Glomerular visceral epithelial cell (primary cell): ENCODE results near the gene NLRP6.
"Not testable (repeated sequence)": the region's sequence is repeated elsewhere in the genome, so short reads cannot be mapped to it uniquely, and the experiment has no call there.

Experiments
- DNase-seq: peaks from one replicate; pipeline ENCODE4 v3.0.0-alpha.2; 2016; ENCODE audit errors: extremely low spot score

Gene NLRP6

DNA sequence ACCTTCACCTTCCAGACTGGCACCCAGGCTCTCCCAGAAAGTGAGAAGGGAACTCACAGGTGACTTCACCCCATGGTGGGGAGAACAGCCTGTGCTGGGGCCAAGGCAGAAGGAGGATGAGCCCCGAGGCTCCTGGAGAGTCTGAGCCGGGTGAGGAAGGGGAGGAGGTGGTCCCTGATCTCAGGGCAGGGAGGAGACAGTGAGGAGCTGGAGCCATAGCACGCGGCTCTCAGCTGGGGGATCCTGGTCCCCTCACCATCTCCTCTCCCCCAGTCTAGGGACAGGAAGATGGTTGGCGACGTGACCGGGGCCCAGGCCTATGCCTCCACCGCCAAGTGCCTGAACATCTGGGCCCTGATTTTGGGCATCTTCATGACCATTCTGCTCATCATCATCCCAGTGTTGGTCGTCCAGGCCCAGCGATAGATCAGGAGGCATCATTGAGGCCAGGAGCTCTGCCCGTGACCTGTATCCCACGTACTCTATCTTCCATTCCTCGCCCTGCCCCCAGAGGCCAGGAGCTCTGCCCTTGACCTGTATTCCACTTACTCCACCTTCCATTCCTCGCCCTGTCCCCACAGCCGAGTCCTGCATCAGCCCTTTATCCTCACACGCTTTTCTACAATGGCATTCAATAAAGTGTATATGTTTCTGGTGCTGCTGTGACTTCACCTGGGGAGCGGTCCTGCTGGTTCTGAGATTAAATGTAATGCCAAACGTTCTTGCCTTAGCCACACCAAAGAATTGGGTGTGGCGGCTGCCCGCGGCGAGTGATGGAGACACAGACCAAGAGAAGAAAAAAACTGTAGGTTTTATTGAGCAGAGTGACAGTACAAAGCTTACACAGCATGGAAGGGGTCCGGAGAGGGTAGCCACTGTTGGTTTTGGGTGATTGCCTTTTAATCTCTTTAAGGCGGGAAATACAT lies 30.8 kb downstream of the NLRP6 start:
- DNase-seq: not testable (repeated sequence)

DNA sequence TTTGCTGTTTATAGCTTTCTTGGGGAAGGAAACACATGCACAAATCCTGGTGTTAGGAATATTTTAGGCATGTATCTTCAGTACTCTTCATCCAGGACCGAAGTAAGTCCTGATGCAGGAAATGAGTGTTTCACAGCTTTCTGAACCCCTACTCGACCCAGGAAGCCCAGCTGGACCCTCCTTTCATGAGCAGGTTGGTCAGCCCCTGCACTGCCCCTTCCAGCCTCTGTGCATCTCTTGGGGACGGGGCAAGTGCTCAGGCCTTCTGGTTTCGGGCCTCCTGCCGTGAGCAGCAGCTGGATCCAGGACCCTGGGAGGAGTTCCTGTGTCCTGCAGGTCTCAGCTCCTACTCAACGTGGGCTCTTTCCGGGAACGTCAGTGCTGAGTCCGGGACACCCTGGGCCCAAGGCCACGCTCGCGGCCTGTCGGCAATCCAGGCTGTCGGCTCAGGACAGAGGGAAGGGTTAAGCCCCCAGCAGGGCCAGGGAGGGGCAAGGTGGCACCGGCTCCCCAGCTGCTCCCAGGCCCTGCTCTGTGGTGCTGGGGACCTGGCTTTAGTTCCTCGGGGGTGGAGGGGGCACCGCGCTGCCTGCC lies 31.9 kb downstream of the NLRP6 start:
- peak; percentile 17 for DNase-seq

DNA sequence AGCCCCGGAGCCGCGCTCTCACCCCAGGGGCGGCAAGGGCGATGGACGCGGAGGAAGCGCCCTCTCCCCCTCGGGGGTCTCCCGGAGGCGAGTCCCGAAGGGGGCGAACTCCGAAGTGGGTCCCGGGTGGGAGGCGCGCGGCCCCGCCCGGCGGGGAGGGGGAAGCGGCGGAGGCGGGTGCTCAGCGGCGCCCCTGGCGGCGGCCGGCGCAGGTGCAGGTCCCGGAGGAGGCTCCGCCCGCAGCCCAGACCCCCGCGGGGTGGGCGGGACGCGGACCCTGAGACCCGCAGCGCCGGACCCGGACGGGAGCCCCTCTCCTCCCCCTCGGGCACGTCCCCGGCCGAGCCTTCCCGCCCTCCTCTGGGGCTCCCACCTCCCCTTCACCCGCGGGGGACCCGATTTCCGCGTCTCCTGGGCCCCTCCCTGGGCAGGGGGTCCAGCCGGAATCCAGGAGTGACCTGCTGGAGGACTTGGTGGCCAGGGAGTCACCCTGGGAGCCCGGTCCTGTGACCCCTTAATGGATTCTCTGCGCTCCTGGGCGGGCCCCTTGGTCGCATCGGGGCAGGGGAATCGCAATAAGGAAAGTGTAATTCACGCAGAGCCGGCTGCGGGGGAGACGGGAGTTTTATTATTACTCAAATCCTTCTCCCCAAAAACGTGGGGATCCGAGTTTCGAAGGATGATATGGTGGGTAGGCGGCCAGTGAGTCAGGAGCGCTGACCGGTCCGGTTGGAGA lies 33.0 kb downstream of the NLRP6 start:
- not testable (repeated sequence) for DNase-seq

DNA sequence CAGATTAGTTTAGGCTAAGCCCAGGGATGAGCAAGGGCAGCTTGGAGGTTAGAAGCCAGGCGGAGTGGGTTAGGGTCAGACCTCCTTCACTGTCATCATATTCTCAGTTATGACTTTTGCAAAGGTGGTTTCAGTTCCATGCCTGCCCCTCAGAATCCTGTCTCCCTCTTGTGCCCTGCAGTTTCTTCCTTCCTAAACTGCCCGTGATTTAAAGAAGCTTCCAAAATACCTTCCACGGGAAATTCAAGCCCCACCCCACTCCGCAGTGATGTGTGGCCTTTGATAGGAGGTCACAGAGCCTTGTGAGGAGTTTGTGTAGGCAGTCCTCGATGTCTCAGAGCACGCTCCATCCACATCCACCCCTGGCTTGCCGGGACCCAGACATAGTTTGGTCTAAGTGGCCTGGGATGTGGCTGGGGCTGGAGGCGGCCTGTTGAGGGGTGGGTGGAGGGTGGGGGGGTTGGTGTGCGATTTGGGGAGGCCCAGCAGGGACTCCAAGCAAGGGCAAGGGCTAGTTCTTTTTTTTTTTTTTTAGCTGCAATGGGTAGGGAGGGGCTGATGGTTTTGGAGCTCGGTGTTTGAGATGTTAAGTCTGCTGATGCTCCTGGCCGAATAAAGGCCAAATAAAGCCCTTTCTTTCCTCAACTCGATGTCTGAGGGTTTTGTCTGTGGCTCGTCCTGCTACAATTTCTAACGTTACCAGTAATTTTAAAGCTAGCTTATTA lies 34.0 kb downstream of the NLRP6 start:
- no peak for DNase-seq

GRCh38 chr11:313304-313786 lies 35.1 kb downstream of the NLRP6 start:
- no peak for DNase-seq

- DNase-seq: peak; percentile 30
Observed at GRCh38 chr11:313787-314553, 35.8 kb downstream of the NLRP6 start, which contains the start of gene IFITM1. IFITM1 (plus strand) TSS chr11:314040; CDS start chr11:314171, 131 bp downstream.

- peak; percentile 21 for DNase-seq
Observed at GRCh38 chr11:314554-314875, 36.3 kb downstream of the NLRP6 start.

DNA sequence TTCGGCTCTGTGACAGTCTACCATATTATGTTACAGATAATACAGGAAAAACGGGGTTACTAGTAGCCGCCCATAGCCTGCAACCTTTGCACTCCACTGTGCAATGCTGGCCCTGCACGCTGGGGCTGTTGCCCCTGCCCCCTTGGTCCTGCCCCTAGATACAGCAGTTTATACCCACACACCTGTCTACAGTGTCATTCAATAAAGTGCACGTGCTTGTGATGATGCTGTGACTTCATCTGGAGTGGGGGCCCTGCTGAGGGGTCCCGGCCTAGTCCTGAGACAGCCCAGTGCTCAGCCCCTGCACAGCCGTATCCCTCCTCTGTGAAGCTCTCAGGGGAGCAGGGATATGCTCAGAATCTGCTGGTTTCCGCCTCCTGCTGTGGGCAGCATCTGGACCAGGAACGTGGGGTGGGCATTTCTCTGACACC lies 36.9 kb downstream of the NLRP6 start:
- DNase-seq: no peak

GRCh38 chr11:315516-315994 lies 37.3 kb downstream of the NLRP6 start:
- DNase-seq: no peak

DNA sequence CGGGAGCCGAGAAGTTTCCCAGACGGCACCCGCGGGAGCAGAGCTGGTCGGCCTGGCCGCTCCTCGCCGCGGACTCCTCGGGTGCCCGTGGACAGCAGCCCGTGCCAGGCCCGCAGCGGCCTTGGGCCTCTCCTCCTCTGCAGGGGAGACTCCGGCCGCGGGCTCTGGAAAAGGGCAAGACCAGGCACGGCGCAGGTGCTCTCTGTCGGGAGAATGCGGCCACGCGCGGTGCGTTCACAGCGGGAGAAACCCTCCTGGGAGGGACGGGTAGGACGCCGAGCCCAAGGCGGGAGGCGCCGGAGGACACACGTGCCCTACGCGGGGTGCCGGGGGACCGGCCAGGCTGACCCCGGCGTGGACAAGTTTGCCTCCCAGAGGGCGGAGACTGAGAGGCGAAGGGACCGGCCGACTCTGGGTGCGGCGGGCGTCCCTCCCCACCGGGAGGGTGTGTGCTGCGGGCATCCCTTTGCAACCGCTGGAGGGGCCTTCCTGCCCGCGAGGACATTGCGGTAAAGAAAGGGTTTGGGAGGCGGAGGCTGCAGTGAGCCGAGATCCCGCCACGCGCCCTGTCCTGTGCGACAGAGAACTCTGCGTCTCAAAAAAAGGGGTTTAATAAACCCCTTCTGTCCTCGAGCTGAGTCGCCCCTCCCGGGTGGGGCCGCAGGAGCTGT lies 38.0 kb downstream of the NLRP6 start:
- no peak for DNase-seq

- DNase-seq: no peak
Observed at GRCh38 chr11:316891-317301, 38.7 kb downstream of the NLRP6 start.

- not testable (repeated sequence) for DNase-seq
Observed at GRCh38 chr11:317668-318404, 39.6 kb downstream of the NLRP6 start.

GRCh38 chr11:318405-319120 lies 40.4 kb downstream of the NLRP6 start:
- not testable (repeated sequence) for DNase-seq

DNA sequence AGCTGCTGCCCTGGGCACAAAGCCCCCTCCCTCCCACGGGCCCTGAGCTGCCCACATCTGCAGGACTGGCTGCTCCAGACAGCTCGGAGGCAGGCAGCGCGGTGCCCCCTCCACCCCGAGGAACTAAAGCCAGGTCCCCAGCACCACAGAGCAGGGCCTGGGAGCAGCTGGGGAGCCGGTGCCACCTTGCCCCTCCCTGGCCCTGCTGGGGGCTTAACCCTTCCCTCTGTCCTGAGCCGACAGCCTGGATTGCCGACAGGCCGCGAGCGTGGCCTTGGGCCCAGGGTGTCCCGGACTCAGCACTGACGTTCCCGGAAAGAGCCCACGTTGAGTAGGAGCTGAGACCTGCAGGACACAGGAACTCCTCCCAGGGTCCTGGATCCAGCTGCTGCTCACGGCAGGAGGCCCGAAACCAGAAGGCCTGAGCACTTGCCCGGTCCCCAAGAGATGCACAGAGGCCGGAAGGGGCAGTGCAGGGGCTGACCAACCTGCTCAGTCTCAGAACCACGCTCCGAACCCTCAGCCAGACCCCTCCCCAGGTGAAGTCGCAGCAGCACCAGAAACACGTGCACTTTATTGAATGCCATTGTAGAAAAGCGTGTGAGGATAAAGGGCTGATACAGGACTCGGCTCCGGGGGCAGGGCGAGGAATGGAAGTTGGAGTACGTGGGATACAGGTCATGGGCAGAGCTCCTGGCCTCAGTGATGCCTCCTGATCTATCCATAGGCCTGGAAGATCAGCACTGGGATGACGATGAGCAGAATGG lies 41.1 kb downstream of the NLRP6 start:
- DNase-seq: not testable (repeated sequence)

- not testable (repeated sequence) for DNase-seq
Observed at GRCh38 chr11:319888-320273, 41.7 kb downstream of the NLRP6 start.

DNA sequence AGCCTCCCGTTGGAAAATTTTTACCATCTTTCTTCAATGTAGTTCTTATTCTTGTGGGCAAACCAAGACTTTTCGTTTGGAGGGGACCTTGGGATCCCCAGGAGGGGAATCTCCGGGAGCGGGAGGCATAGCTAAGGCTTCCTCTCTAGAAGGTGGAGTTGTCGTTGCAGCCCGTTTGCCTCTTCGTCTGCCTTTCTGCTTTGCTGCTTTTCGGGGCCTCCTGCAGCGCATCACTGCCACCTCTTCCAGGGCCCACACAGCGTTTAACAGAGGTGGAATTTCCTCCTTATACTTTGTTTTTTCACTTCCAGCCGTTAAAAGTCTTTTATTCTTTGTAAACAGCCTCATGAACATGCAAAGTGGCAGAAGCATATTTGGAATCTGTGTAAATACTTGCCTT lies 45.9 kb downstream of the NLRP6 start:
- DNase-seq: no peak

GRCh38 chr11:324593-325517 lies 46.6 kb downstream of the NLRP6 start:
- not testable (repeated sequence) for DNase-seq
